Right lung (tissue), 10 donors: ENCODE data around the gene SHISA5. TPM values are rescaled to one million over a fixed set of nuclear protein-coding genes. Genes with fewer than 3 reads are reported as not detected.
"Not testable (repeated sequence)": the region's sequence is repeated elsewhere in the genome, so short reads cannot be mapped to it uniquely, and the experiment has no call there.

Experiments
- DNase-seq, 2 donors: peaks; one replicate each; pipeline ENCODE4 v3.0.0-alpha.2; 2013
- long read RNA-seq, 8 donors: transcript quantifications; one replicate each; lab custom pipeline, GENCODE V29; 2026
- polyA plus RNA-seq, 5 donors: library from polyadenylated mRNA; unstranded; fragments of 120-200 nt; gene quantifications; one replicate each; pipeline versions ENCODE4 v1.2.1 to v1.2.3, GENCODE V29; 2013; ENCODE audit warnings: inconsistent platforms in 1 of 5, low replicate concordance in 1 of 5; ENCODE audit not compliant: insufficient read length in 5 of 5, insufficient read depth in 1 of 5

SHISA5 gene
- polyA plus RNA-seq: 100 to 1,000 TPM in 3 of 5 donors, 10 to 100 TPM in 2; 88.9 to 126 (median 102) TPM
- long read RNA-seq, donor 1, transcript SHISA5-216 (3 exons, 1,908 nt): major isoform, 23 of 70 reads
- long read RNA-seq, donor 1, transcript SHISA5-201 (6 exons, 2,369 nt): minor isoform, 11 of 70 reads
- long read RNA-seq, donor 1, transcript SHISA5-206 (4 exons, 1,839 nt): minor isoform, 19 of 70 reads
- long read RNA-seq, donor 1, partial matches to known transcripts: 10 of 70 reads
- long read RNA-seq, donor 1, other reads (novel, unspliced or antisense): 7 of 70 reads
- long read RNA-seq, donor 2, transcript SHISA5-206 (4 exons, 1,839 nt): major isoform, 31 of 48 reads
- long read RNA-seq, donor 2, transcript SHISA5-216 (3 exons, 1,908 nt): minor isoform, 5 of 48 reads
- long read RNA-seq, donor 2, transcript SHISA5-201 (6 exons, 2,369 nt): minor isoform, 8 of 48 reads
- long read RNA-seq, donor 2, partial matches to known transcripts: 0 of 48 reads
- long read RNA-seq, donor 2, other reads (novel, unspliced or antisense): 0 of 48 reads
- long read RNA-seq, donor 3, transcript SHISA5-201 (6 exons, 2,369 nt): minor isoform, 6 of 59 reads
- long read RNA-seq, donor 3, transcript SHISA5-216 (3 exons, 1,908 nt): minor isoform, 13 of 59 reads
- long read RNA-seq, donor 3, transcript SHISA5-206 (4 exons, 1,839 nt): major isoform, 23 of 59 reads
- long read RNA-seq, donor 3, partial matches to known transcripts: 15 of 59 reads
- long read RNA-seq, donor 3, other reads (novel, unspliced or antisense): 0 of 59 reads
- long read RNA-seq, donor 4, transcript SHISA5-206 (4 exons, 1,839 nt): major isoform, 31 of 63 reads
- long read RNA-seq, donor 4, transcript SHISA5-216 (3 exons, 1,908 nt): minor isoform, 13 of 63 reads
- long read RNA-seq, donor 4, transcript SHISA5-201 (6 exons, 2,369 nt): minor isoform, 6 of 63 reads
- long read RNA-seq, donor 4, partial matches to known transcripts: 12 of 63 reads
- long read RNA-seq, donor 4, other reads (novel, unspliced or antisense): 0 of 63 reads
- long read RNA-seq, donor 5, transcript SHISA5-206 (4 exons, 1,839 nt): major isoform, 32 of 85 reads
- long read RNA-seq, donor 5, transcript SHISA5-216 (3 exons, 1,908 nt): minor isoform, 28 of 85 reads
- long read RNA-seq, donor 5, transcript SHISA5-201 (6 exons, 2,369 nt): minor isoform, 10 of 85 reads
- long read RNA-seq, donor 5, partial matches to known transcripts: 13 of 85 reads
- long read RNA-seq, donor 5, other reads (novel, unspliced or antisense): 0 of 85 reads
- long read RNA-seq, donor 6, transcript SHISA5-201 (6 exons, 2,369 nt): minor isoform, 12 of 99 reads
- long read RNA-seq, donor 6, transcript SHISA5-206 (4 exons, 1,839 nt): major isoform, 59 of 99 reads
- long read RNA-seq, donor 6, transcript SHISA5-216 (3 exons, 1,908 nt): minor isoform, 20 of 99 reads
- long read RNA-seq, donor 6, partial matches to known transcripts: 6 of 99 reads
- long read RNA-seq, donor 6, other reads (novel, unspliced or antisense): 0 of 99 reads
- long read RNA-seq, donor 7, transcript SHISA5-216 (3 exons, 1,908 nt): minor isoform, 9 of 73 reads
- long read RNA-seq, donor 7, transcript SHISA5-206 (4 exons, 1,839 nt): major isoform, 25 of 73 reads
- long read RNA-seq, donor 7, transcript SHISA5-201 (6 exons, 2,369 nt): minor isoform, 22 of 73 reads
- long read RNA-seq, donor 7, partial matches to known transcripts: 16 of 73 reads
- long read RNA-seq, donor 7, other reads (novel, unspliced or antisense): 0 of 73 reads
- long read RNA-seq, donor 8, transcript SHISA5-216 (3 exons, 1,908 nt): minor isoform, 10 of 29 reads
- long read RNA-seq, donor 8, transcript SHISA5-201 (6 exons, 2,369 nt): minor isoform, 5 of 29 reads
- long read RNA-seq, donor 8, transcript SHISA5-206 (4 exons, 1,839 nt): major isoform, 14 of 29 reads
- long read RNA-seq, donor 8, partial matches to known transcripts: 0 of 29 reads
- long read RNA-seq, donor 8, other reads (novel, unspliced or antisense): 0 of 29 reads

GRCh38 chr3:48504051-48504946 lies at the start of gene SHISA5:
TSS of gene SHISA5 (minus strand) at chr3:48504174. CDS start at chr3:48504094, 80 bp downstream.
- peak; percentile 63 to 73 for DNase-seq

GRCh38 chr3:48553361-48553760 lies 49.4 kb upstream of the SHISA5 start:
- no peak for DNase-seq

- no peak for DNase-seq
These were observed 48.4 kb upstream of the SHISA5 start for GRCh38 chr3:48552111-48552951.

- DNase-seq: not testable (repeated sequence)
These were observed 47.7 kb upstream of the SHISA5 start for GRCh38 chr3:48551651-48552050.

- DNase-seq: peak; percentile 42 to 68
These were observed 45.0 kb upstream of the SHISA5 start for GRCh38 chr3:48548729-48549705.

- DNase-seq: no peak
These were observed 44.2 kb upstream of the SHISA5 start for GRCh38 chr3:48548126-48548525.

- DNase-seq: no peak
These were observed 42.3 kb upstream of the SHISA5 start for GRCh38 chr3:48546203-48546829.

- DNase-seq: no peak
These were observed 40.2 kb upstream of the SHISA5 start for GRCh38 chr3:48544141-48544540.

GRCh38 chr3:48543271-48543866 lies 39.4 kb upstream of the SHISA5 start:
- no peak for DNase-seq

GRCh38 chr3:48538451-48538850 lies 34.5 kb upstream of the SHISA5 start:
- no peak for DNase-seq

GRCh38 chr3:48536785-48537184 lies 32.8 kb upstream of the SHISA5 start:
- DNase-seq: no peak

- DNase-seq: no peak
These were observed 32.1 kb upstream of the SHISA5 start for GRCh38 chr3:48536116-48536515.

- DNase-seq: no peak
These were observed 31.6 kb upstream of the SHISA5 start for GRCh38 chr3:48535578-48535977.

- DNase-seq: no peak
These were observed 29.0 kb upstream of the SHISA5 start for GRCh38 chr3:48532977-48533337.

GRCh38 chr3:48532271-48532976 lies 28.4 kb upstream of the SHISA5 start:
- DNase-seq: no peak
